Heart left ventricle (tissue), 16 donors: ENCODE results near the gene NRSN1. TPM values are rescaled to one million over a fixed set of nuclear protein-coding genes. Genes with fewer than 3 reads are reported as not detected.

Experiments used
- ATAC-seq, 4 donors: fragments of 200-7000 bp; cut with Tn5 transposase; one replicate each; pipeline ENCODE4 v1.9.1; 2020 to 2022; ENCODE audit warnings: moderate library complexity in 4 of 4, mild to moderate bottlenecking in 3 of 4, moderate number of reproducible peaks in 1 of 4
- DNase-seq, 5 donors: peaks; one replicate each; pipeline ENCODE4 v3.0.0-alpha.2; 2020
- H3K27ac ChIP-seq, 12 donors: fragments of 200-600 bp; sonication (generic) in 4 of 12; one replicate each; pipeline versions ENCODE4 v1.5.0 to v1.8.0; 2016 to 2022; ENCODE audit warnings: mild to moderate bottlenecking in 2 of 12
- H3K27me3 ChIP-seq, 9 donors: fragments of 200-600 bp; sonication (generic) in 2 of 9; one replicate each; pipeline versions ENCODE4 v1.5.1 to v1.8.0; 2016 to 2022; ENCODE audit warnings: mild to moderate bottlenecking in 3 of 9
- H3K36me3 ChIP-seq, 9 donors: fragments of 200-600 bp; sonication (generic) in 2 of 9; one replicate each; pipeline versions ENCODE4 v1.5.0 to v1.8.0; 2018 to 2022; ENCODE audit warnings: mild to moderate bottlenecking in 2 of 9
- H3K4me1 ChIP-seq, 12 donors: fragments of 200-600 bp; sonication (generic) in 4 of 12; one replicate each; pipeline versions ENCODE4 v1.5.0 to v1.8.0; 2016 to 2022; ENCODE audit warnings: mild to moderate bottlenecking in 3 of 12
- H3K4me3 ChIP-seq, 12 donors: fragments of 200-600 bp; sonication (generic) in 4 of 12; one replicate each; pipeline versions ENCODE4 v1.5.0 to v1.8.0; 2017 to 2022; ENCODE audit warnings: mild to moderate bottlenecking in 9 of 12, moderate library complexity in 4 of 12
- H3K9me3 ChIP-seq, 12 donors: fragments of 200-600 bp; sonication (generic) in 4 of 12; one replicate each; pipeline versions ENCODE4 v1.5.0 to v1.8.0; 2016 to 2022; ENCODE audit warnings: mild to moderate bottlenecking in 1 of 12
- CTCF ChIP-seq, 12 donors: fragments of 200-600 bp; sonication (generic) in 4 of 12; IDR thresholded peaks; one replicate each; pipeline versions ENCODE4 v1.5.0 to v1.8.0; 2018 to 2022; ENCODE audit warnings: antibody characterized with exemption in 12 of 12, mild to moderate bottlenecking in 5 of 12
- POLR2A ChIP-seq, 2 donors: fragments of 450-650 bp; IDR thresholded peaks; one replicate each; pipeline ENCODE4 v1.6.1; 2017; ENCODE audit warnings: antibody characterized with exemption in 2 of 2, mild to moderate bottlenecking in 2 of 2, moderate library complexity in 2 of 2
- WGBS, 4 donors: extraction: QIAGEN DNeasy Blood & Tissue Kit in 2 of 4; methylation state at CpG; one replicate each; pipeline versions ENCODE4 v1.1.5 to v1.1.7; 2013 to 2018; 5-methylcytosine and 5-hydroxymethylcytosine counted together
- intact Hi-C, 10 donors: fragments of 100-400 bp; cut with DNase I; formaldehyde crosslinking; loops; one replicate each; pipeline versions ENCODE4 v1.11.1 to v1.14.2; 2022
- polyA plus RNA-seq, 2 donors: library from polyadenylated mRNA; stranded (reverse); fragments of 200-250 nt; gene quantifications; one replicate each; pipeline ENCODE4 v1.2.3, GENCODE V29; 2013
- total RNA-seq, 9 donors: library from RNA; depleted of rRNA in 2 of 9; stranded (reverse); fragments of >200 nt in 2 of 9; fragmentation: NEBNext Ultra II Directional in 3 of 9; extraction: Animal tissue kit (Norgen Biotek cat#: 25700) in 3 of 9; gene quantifications; one replicate each; pipeline versions ENCODE4 v1.1.0 to v1.2.4, GENCODE V29; 2016 to 2023
- donor health status: ischemic (EF 13 %, LVEDD 7.1; RV severe dilation, severe dysfunction).
- donor health status: healthy with polysubstance abuse.
- donor health status: DM: no; HTN: yes; CAD: no.
- donor health status: DM: no; HTN: no; CAD: no.
- donor health status: ischemic (EF 25% LVEDD 6.9; RV normal size, moderate dysfunction).
- donor health status: ischemic (EF 25% LVEDD 5.7; RV mildly dilated, moderate dysfunction).
- donor health status: healthy.
- donor health status: DM: yes; HTN: yes; CAD: no.
- donor health status: ischemic (EF 35%, LVEDD 5.7; RV mildly dilated, moderate dysfunction).
- donor health status: nonischemic (EF 11% LVEDD 7.7; RV severe dilation, severe dysfunction).
- donor health status: DM: yes; HTN: yes; CAD: no.
- donor health status: PGD.
- donor health status: ischemic (EF 29% LVEDD 5.4; RV normal size, mild dysfunction).
- donor health status: nonischemic (EF 23%, LVEDD 6.1; RV moderate dilation, normal function).

NRSN1 gene
- total and polyA plus RNA-seq, 11 donors, result not detected

- Histone ChIP-seq H3K9me3 (no peaks in the 10 kb centered on the region), H3K4me1 (no peaks in the 10 kb centered on the region), H3K36me3 (no peaks in the 10 kb centered on the region), H3K4me3 (no peak overlapping the region), H3K27ac (no peak overlapping the region), H3K27me3 (peaks cover 0 to 5% (median 0%) of the 10 kb centered on the region in 9 donors)
- no peak for DNase-seq
- no peak for TF ChIP-seq POLR2A (IDR thresholded peaks at IDR 0.05)
- no peak for TF ChIP-seq CTCF (IDR thresholded peaks at IDR 0.05)
- intact Hi-C loops, result no loop called here
- 72 to 82% (median 77%) methylated on average over 1 of the region's 1 CpG for WGBS, 4 donors
- no peak for ATAC-seq
Observed at GRCh38 chr6:24107294-24107693, 18.7 kb upstream of the NRSN1 start.

GRCh38 chr6:24108056-24108455 lies 18.0 kb upstream of the NRSN1 start:
- 73 to 76% (median 75%) methylated on average over 6 of the region's 6 CpGs for WGBS, 4 donors
- no peak for DNase-seq
- ATAC-seq, result no peak
- no peak for TF ChIP-seq CTCF (IDR thresholded peaks at IDR 0.05)
- no peak for TF ChIP-seq POLR2A (IDR thresholded peaks at IDR 0.05)
- intact Hi-C loops, result no loop called here
- no peak overlapping the region for H3K27ac ChIP-seq
- peaks cover 0 to 5% (median 0%) of the 10 kb centered on the region in 9 donors for H3K27me3 ChIP-seq
- H3K36me3 ChIP-seq, result no peaks in the 10 kb centered on the region
- H3K9me3 ChIP-seq, result no peaks in the 10 kb centered on the region
- H3K4me1 ChIP-seq, result no peaks in the 10 kb centered on the region
- no peak overlapping the region for H3K4me3 ChIP-seq

GRCh38 chr6:24110417-24110816 lies 15.6 kb upstream of the NRSN1 start:
- Histone ChIP-seq H3K4me1 (no peaks in the 10 kb centered on the region), H3K9me3 (no peaks in the 10 kb centered on the region), H3K27me3 (no peaks in the 10 kb centered on the region), H3K36me3 (no peaks in the 10 kb centered on the region), H3K27ac (no peak overlapping the region), H3K4me3 (no peak overlapping the region)
- DNase-seq (no peak), ATAC-seq (no peak)
- WGBS, 4 donors, result 0 to 55% (median 2%) methylated on average over 1 of the region's 1 CpG
- no peak for TF ChIP-seq POLR2A (IDR thresholded peaks at IDR 0.05)
- no peak for TF ChIP-seq CTCF (IDR thresholded peaks at IDR 0.05)
- intact Hi-C loops, result no loop called here

- Histone ChIP-seq H3K9me3 (no peaks in the 10 kb centered on the region), H3K36me3 (no peaks in the 10 kb centered on the region), H3K4me1 (no peaks in the 10 kb centered on the region), H3K27me3 (no peaks in the 10 kb centered on the region), H3K27ac (no peak overlapping the region), H3K4me3 (no peak overlapping the region)
- intact Hi-C loops, result no loop called here
- TF ChIP-seq POLR2A (IDR thresholded peaks at IDR 0.05) (no peak), CTCF (IDR thresholded peaks at IDR 0.05) (no peak)
- ATAC-seq (no peak), DNase-seq (no peak)
Observed at GRCh38 chr6:24113891-24114290, 12.1 kb upstream of the NRSN1 start.
